HG03442 (cell line): ENCODE data around the gene FGF2.
"Not testable (repeated sequence)": the region's sequence is repeated elsewhere in the genome, so short reads cannot be mapped to it uniquely, and the experiment has no call there.

Experiments used
- ATAC-seq: cut with Tn5 transposase; IDR thresholded peaks from one replicate; pipeline ENCODE4 v1.9.1; 2021; ENCODE audit warnings: mild to moderate bottlenecking, moderate library complexity; ENCODE audit not compliant: unreplicated experiment

The FGF2 gene

DNA sequence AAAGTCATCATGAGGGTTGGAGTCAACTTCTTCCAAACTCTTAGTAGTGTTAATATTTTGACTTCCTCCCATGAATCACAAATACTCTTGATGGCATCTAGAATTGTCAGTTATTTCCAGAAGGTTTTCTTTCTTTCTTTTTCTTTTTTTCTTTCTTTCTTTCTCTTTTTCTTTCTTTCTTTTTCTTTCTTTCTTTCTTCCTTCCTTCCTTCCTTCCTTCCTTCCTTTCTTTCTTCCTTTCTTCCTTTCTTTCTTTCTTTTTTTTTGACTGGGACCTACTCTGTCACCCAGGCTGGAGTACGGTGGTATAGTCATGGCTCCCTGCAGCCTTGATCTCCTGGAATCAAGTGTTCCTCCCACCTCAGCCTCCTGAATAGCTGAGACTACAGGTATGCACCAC is 17.8 kb downstream of the FGF2 start:
- not testable (repeated sequence) for ATAC-seq

DNA sequence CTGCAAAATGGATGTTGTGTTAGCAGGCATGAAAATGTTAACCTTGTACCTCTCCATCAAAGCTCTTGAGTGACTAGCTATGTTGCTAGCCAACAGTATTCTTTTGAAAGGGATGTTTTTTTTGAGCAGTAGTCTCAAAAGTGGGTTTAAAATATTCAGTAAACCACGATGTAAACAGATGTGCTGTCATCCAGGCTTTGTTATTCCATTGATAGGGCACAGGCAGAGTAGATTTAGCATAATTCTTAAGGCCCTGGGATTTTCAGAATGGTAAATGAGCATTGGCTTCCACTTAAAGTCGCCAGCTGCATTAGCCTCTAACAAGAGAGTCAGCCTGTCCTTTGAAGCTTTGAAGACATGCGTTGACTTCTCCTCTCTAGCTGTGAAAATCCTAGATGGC is 18.4 kb downstream of the FGF2 start:
- ATAC-seq = no peak

DNA sequence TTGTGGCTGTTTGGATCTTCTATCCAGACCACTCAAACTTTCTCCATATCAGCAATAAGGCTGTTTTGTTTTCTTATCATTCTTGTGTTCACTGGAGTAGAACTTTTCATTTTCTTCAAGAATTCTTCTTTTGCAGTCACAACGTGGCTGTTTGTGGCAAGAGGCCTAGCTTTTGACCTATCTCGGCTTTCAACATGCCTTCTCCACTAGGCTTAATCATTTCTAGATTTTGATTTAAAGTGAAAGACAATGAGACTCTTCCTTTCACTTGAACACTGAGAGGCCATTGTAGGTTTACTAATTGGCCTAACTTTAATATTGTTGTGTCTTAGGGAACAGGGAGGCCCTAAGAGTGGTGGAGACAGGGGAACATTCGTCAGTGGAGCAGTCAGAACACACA is 19.1 kb downstream of the FGF2 start:
- ATAC-seq = no peak

DNA sequence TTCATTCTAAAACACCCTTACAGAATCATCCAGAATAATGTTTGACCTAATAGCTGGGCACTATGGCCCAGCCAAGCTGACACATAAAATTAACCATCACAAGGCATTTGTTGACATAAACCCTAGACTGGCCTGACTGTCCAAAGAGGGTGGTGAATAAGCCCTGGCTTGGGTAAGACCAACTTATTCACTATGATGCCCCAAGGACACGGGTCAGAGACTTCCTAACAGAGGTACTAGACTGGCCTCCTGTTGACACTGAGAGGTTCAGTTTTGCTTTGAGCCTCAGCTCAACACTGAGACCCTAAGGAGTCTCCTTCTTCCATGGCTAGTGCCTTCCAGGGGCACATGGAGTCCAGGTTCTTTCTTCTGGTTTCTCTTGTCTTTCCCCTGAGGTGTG is 21.3 kb downstream of the FGF2 start:
- no peak for ATAC-seq

DNA sequence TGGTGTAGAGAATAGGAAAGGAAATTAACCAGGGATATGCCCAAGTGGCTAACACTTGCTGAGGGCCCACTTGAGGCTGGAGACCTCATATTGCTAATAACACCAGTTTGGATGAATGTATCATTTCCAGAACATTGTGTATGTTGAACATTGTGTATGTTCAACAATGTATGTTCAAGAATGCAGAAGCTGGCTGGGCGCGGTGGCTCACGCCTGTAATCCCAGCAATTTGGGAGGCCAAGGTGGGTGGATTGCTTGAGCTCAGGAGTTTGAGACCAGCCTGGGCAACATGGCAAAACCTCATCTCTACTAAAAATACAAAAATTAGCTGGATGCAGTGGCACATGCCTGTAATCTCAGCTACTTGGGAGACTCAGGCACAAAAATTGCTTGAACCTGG is 23.2 kb downstream of the FGF2 start:
- not testable (repeated sequence) for ATAC-seq

DNA sequence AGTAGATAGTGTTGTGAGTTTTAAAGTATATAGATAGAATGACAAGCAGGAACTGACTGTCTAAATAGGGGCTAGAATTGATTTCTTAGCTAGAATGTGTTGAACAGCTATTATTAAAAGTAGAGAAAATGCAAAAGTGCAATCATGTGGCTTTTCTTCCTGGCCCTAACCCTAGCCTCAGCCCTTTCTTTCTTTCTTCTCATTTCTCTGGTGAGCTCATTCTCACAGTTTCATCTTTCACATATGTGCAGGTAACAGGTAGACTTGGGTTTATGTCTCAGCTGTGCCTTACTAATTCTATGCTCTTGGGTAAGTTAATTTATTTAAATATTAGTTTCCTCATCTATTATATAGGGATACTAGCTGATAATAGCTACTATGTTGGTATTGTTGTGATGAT is 24.9 kb downstream of the FGF2 start:
- no peak for ATAC-seq

DNA sequence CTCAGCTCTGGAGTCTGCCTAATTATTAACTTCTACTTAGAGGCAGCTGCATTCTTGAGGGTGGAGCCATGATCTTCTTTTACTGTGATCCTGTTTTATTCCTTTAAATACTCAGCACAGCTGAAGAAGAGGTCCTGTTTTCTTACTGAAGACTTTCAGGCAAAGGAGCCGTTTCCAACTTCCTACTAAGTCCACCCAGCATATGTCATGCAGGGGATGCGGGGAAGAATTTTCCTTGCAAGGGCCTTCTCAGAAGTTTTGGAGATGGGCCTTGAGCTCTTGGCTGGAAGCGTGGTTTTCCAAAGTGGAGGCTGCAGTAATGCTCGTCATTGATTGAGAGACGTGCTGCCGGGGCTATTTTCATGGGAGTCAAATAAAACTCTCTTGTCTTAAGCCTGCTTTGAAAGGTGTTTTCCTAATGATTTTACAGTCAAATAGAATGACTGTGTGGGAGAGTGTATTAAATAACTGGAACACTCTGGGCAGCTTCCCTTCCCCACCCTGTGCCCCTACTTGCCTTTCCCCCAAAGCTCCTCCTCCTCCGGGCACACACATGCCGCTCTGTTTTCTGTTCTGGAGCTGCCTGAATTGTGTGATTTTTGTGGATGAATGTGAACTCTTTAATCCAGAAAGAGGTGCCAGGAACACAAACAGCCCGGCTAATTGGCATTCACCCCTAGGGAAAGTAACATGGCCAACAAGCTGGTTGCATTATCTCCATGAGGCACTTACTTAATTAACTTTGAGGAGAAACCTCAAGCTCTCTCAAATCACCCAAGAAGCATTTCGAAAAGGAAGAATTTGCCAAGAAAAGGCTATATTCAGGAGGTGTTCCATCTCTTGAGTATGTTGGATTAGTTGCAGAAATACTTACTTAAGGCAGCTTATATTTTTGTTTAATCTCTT is 28.1 kb downstream of the FGF2 start:
- no peak for ATAC-seq

DNA sequence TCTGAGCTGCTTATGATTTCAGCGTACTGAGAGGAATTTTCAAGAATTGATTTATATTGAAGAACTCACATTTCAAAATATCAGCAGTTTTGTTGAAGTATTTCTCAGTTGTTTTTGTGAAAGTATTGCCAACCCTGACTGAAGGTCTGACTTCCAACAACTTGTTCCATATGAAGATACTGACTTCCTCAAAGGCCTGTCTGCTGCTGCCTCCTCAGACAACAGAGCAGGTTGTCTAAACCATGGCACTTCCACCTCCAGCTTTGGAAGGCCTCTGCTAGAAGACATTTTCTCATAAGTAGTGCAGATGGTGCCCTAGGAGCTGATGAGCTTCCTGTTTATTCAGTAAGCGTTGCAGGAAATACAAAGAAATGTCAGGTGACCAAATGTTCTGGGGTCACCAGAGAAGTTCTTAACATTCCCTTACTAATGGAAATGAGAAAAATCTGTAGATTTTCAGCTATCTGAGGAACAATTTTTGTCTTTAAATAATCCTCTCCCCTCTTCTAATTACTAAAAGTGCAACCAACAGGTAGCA is 28.8 kb downstream of the FGF2 start:
- no peak for ATAC-seq

DNA sequence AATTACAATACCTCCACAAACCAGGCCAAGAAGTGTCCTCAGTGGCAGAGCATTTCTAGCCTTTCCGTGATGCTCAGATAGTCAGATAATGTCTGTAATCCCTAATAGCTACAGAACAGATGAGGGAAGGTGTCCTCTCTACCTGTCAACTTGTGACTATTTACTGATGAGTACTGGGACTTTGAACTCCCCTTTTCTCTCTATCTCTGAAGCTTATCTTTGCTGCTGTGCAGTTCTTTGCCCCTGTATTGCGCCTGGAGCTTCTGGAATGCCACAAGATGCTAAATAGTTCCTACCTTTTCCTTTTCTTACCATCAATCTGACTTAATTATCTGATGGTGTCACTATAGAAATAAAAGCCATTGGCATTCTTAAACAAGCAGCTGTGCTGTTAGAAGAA is 30.5 kb downstream of the FGF2 start:
- no peak for ATAC-seq

DNA sequence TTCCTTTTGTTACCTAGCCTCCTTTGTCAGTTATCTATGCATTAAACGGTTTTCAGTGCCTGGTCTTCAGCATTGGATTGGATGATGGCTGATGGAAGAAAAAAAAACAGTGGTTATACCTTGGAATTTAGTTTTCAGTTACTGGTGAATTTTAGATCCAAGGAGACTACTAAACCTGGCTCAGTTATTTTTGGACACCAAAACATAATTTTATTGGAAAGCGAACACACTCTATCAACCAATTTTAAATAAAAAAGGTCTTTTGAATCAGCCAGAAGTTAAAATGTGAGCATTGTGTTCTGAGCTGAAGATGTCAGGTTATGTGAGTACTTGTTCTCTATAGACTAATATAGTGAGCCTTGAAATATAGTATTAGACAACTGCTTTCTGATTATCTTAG is 32.1 kb downstream of the FGF2 start:
- ATAC-seq = no peak

DNA sequence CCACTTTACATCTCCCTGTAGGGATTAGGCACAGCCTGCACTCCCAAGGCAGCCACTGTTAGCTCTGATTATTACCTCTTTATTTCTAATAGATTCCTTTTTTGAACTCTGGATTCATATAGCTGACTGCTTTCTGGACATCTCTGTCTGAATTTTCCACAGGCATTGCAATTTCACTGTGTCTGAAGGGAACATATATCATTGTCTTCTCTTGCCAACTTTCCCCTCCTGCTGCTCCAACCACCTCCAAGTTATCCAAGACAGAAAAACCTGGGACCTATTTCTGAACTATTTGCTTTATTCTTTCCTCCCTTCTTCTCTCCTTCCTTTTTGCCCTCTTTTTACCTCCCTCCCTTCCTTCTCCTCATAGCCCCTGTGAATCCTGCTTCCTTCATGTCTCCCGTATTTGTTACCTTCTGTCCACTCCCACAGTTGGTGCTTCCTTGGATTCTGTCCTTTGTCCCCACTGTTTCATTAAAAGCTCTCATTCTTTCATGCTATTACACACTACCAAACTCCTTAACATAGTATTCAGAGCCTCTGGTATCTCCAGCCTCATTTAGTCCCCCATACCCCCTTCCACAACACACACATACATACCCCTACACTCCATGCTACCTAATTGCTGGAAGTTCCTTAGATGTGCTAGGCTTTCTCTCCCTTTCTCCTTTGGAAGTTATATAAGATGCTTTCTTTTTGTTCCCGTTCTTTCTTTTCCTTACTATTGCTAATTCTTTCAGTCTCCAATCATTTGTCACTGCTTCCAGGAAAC is 34.7 kb downstream of the FGF2 start:
- ATAC-seq = no peak

DNA sequence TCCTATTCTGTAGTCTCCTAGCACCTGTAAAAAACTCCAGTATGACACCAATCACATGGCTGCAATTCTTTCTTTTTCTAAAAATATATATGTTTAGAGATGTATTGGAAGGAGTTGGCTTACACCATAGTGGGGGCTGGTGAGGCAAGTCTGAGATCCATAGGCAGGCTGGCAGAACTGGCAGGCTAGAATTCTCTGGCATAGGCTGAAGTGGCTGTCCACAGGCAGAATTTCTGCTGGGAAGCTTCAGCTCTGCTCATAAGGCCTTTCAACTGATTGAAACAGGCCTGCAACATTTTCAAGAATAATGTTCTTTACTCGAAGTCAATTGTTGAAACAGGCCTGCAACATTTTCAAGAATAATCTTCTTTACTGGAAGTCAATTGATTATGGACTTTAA is 37.0 kb downstream of the FGF2 start:
- no peak for ATAC-seq

DNA sequence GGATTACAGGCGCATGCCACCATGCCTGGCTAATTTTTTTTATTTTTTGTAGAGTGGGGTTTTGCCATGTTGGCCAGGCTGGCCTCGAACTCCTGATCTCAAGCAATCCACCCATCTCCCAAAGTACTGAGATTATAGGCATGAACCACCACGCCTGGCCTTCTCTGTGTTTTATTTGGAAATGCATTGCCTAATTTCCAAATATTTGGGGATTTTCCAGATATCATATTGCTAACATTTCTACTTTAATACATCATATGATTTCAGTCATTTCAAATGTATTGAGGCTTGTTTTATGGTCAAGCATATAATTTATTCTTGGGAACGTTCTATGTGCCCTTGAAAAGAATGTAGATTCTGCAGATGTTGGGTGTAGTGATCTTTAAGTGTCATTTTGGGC is 38.8 kb downstream of the FGF2 start:
- no peak for ATAC-seq

DNA sequence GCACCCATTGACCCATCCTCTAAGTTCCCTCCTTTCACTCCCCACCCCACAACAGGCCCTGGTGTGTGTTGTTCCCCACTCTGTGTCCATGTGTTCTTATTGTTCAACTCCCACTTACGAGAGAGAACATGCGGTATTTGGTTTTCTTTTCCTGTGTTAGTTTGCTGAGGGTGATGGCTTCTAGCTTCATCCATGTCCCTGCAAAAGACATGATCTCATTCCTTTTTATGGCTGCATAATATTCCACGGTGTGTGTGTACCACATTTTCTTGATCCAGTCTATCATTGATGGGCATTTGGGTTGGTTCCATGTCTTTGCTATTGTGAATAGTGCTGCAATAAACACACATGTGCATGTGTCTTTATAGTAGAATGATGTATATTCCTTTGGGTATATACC is 41.6 kb downstream of the FGF2 start:
- not testable (repeated sequence) for ATAC-seq

DNA sequence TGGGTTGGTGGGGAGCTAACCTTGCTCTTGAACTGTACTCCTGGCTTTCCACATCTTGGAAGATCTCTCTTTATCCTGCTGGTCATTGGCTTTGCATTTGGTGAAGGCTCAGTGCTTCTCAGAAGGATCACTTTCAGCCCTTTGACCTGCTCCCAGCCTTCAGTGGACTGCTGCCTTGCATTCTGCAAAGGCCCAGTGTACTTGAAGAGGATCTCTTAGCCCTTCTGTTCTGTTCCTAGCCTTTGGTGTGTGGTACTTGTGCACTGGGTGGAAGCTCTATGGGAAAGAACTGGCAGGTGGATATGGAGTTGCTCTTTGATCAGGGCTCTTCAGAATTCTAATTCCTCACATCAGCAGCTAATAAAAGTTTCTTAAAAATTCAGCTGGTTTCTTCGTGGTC is 46.5 kb downstream of the FGF2 start:
- ATAC-seq = no peak

DNA sequence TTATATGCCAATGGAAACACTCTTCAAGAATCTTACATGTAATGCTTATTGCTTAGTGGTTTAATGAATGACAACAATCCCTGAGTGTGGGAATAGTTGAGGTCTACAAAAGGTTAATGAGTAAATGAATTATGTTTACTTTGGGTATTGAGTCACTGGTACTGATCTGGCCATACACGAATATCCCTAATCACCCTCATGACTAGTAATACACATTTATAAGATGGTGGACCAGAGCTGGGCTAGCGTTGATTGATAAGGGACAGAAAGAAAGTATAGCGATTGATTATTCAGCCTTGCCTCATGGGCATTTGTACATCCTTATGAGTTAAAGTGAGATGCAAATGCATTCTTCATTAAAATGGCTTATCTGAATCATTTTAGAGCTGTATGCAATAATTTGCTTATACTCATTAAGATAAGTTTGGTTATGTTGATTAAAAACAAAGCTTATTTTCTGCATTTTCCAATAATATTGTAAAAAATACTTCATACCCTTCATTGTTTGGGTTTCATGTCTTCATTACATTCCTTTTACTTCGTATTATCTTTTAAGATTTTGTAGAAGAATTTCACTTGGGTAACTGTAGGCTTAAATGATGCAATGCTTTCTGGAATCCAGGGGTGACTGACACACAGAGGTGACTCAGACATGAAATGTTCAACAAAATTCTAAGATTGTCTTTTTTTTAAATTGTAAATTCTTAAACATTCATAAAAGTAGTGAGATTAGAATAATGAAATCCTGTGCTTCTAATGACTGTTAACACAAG is 47.4 kb downstream of the FGF2 start:
- no peak for ATAC-seq

DNA sequence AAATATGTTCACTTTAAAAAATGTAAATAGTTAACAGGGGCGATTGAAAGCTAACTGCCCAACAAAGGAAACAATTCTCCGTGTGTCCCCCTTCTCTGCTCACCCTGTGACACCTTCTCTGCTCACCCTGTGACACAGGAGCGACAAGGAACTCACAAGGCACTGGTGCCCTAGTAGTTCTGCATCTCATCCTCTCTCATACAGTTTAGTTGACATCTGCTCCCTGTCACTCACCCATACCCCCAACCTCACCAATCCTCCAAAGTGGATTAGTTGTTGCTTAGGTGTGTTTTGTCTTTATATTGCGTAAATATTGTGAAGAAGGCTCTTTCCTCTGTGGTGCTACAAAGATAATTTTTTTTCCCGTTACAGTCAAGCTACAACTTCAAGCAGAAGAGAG is 49.3 kb downstream of the FGF2 start:
- ATAC-seq = no peak

DNA sequence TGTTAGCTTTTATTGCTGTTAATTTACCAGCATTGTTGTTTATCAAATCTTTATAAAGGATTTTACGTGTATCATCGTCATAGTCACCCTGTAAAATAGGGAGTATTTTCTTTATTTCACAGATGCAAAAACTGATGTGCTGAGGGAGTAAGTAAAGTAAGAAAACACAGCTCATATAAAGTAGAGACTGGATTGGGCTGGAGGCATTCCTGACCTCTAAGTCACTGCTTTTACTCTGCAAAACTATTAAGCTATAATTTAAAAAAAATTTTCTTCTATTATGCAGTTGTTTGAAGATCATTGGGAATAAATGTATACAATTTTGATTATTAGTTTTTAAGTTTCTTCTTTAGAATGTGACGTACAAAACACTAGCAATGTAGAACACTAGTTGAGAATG is 49.8 kb downstream of the FGF2 start:
- ATAC-seq = no peak

DNA sequence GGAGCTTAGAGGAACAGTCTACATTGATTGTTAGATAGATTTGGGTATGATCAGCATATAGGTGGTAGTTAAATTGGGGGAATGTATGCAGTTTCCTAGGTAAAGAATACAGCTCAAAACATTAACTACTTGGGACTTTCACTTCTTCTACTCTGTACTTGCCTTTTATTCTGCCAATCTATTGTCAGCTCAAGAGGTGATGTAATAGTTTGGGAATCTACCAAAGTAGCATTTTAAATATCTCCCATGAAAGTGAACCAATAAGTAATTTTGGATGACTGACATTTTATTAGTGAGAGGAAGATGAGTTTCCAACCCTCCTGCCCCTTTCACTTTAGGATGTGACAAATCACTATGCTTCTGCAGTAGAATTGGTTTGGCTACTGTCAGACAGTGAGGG is 52.4 kb downstream of the FGF2 start:
- no peak for ATAC-seq

DNA sequence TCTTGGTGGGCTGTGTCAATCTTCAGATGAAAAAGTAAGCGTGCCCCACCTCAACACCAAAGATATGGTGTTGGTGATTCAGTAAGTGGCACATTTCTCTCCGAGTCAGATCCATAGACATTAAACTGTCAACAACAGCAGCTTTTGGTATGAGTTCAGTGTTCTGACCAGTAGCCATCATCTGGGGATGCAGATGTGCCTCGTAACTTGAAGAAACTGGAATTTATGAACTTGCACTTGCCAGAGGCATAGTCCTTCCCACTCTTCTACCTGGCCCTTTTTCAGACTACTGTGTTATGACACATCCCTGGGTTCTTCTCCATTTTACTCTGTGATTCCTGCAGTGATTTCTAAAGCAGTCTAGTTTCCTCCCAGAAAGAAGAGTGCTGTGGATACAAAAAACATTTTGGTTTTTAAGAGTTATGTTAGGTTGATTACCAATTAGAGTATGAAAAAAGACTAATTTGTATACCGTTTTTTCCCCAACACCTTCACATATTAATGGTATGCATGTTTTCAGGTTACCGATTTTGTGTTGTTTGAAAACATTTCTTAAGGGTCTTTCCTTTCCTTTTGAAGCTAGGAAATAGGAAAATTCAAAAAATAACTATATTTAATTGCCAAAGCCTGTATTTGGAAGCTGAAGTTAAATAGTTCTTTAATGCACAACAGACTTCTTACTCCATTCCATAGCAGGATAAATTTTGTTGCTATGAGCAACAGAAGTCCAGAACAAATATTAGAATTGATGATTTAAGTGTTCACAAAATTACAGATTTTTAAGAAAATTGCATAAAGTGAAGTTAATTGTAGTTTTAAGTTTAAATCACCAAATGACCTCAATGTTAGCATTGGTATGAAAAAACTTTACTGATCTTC is 56.5 kb downstream of the FGF2 start:
- no peak for ATAC-seq
